CD4-positive, alpha-beta T cell treated with Interleukin-1 beta for 1 hour (primary cell): ENCODE measurements around the gene POLR3GL.

Experiments used
- DNase-seq, 2 donors: peaks; one replicate each; pipeline ENCODE4 v3.0.0-alpha.2; 2020 to 2022

POLR3GL gene

GRCh38 chr1:145977486-145978470 lies 13.3 kb downstream of the POLR3GL start:
- peak; percentile 84 to 86 for DNase-seq

GRCh38 chr1:145978471-145978853 lies 14.0 kb downstream of the POLR3GL start:
- no peak for DNase-seq

- peak; percentile 92 to 93 for DNase-seq
Measured at GRCh38 chr1:145978854-145979745, 14.6 kb downstream of the POLR3GL start.

- peak; percentile 54 to 56 for DNase-seq
Measured at GRCh38 chr1:145979746-145980456, 15.4 kb downstream of the POLR3GL start.

GRCh38 chr1:145980457-145980994 lies 16.0 kb downstream of the POLR3GL start:
- no peak for DNase-seq

GRCh38 chr1:145982010-145982723 lies 17.7 kb downstream of the POLR3GL start:
- DNase-seq: no peak

DNA sequence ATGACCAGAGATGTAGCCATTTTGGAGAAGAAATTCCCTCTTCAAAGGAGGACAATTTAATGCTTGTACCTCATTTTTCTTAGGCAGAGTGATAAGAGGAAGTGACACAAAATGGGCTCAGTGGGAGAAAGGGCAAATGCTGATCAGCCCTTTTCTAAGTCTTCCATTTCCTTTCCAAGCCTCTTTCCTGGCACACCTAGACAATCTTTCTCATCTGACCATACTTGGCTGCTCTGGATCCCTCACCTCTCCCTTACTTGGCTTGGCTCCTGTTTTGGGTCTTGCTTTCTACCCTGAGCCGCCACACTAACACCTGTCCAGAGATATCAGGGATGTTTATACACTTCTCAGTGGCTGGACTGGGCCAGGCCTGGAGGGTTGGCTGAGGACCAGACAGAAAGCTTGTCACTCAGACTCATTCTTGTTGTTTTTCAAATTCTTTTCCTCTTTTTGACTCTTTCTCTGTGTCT lies 18.8 kb downstream of the POLR3GL start:
- DNase-seq: no peak

- no peak for DNase-seq
Measured at GRCh38 chr1:145983960-145984830, 19.7 kb downstream of the POLR3GL start.

DNA sequence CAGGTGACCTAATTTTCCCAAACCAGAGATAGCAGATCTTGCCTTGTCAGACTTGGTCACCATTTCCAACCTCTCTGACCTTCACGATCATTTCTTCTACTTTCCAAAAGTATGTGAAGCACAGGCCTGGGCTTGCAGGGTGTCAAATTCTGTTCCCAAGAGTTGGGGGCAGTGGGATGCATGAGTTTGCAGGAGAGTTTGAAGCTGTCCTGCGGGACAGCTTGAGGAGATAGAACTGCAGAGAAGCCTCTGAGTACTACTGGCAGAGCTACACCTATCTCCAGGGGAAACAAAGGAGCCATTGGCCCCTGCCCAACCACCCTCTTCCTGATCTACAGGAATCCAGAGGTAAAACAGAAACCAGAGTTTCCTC lies 20.6 kb downstream of the POLR3GL start:
- no peak for DNase-seq

GRCh38 chr1:145985502-145986439 lies 21.3 kb downstream of the POLR3GL start:
- no peak for DNase-seq

- no peak for DNase-seq
Measured at GRCh38 chr1:145986551-145986950, 22.1 kb downstream of the POLR3GL start.

DNA sequence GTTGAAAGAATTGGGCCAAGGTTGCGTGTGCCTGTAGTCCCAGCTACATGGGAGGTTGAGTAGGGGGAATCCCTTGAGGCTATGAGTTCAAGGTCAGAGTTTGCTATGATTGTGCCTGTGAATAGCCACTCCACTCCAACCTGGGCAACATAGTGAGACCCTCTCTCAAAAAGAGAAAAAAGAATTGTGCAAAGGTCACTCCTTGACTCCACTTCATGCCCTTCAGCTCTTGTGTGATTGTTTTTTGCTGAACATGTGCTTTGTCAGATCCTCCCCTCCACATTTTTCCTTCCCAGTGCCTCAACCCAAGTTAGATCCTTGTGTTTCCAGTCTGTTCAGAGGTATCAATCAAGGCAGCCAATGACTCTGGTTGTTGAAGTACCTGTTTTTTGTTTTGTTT lies 23.4 kb downstream of the POLR3GL start:
- no peak for DNase-seq

DNA sequence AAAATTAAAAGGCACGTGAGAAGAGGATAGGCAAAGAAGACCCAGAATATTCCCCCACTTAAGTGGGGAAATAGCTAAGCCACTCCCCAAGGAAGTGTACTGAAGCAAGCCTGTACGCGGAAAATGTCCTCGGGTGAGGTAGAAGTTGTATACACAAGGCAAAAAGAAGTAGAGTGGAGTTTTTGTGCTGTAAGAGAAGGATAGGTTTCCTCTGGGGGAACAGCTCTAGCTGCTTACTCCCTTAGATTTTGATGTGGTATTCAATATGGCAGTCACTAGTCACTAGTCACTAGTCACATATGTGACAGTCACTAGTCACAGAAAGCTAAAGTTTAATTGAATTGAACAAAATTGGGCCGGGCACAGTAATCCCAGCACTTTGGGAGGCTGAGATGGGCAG lies 24.3 kb downstream of the POLR3GL start:
- DNase-seq: no peak

GRCh38 chr1:145990249-145990855 lies 25.9 kb downstream of the POLR3GL start:
- DNase-seq: peak in 1 of 2 donors; percentile 15

DNA sequence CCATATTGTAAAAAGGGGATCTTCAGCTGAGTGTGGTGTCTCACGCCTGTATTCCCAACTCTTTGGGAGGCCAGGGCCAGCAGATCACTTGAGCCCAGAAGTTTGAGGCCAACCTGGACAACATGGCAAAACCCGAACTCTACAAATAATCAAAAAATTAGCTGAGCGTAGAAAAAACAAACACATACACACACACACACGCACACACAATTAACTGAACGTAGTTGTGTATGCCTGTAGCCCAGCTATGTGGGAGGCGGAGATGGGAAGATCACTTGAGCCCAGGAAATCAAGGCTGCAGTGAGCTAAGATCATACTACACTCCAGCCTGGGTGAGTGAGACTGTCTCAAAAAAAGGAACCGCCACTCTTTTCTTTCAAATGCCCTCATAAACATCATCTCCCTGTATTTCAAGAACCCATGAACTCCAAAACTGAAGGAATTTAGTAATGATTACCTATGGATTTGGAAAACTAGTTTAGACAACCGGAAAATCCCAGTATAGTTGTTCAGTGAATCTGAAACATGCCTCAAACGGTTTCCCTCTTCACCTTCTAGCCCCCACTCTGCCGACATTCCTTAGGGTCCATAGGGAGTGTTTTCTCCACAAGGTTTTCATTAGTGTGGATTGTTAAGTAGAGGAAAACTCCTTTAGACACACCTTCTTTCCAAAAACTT lies 27.4 kb downstream of the POLR3GL start:
- DNase-seq: peak in 1 of 2 donors; percentile 32

DNA sequence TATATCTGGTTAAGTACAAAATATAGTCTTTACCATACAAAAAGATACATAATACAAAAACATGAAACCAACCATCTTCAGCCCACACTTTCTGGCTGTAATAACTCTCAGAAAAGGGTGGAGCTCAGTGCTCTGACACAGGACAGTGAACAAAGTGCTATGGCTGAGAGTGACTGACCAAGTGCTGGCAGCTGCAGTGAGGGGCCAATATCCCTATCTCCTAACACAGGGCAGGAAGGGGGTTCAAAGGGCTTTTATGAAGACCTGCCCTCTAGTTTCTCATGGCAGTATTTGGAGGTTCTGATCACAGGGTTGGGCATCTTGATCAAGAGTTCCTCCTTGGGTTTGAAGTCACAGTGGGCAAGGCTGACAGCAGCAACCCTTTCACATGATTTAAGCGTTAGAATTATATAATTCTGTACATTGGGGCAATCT lies 28.0 kb downstream of the POLR3GL start:
- DNase-seq: no peak

DNA sequence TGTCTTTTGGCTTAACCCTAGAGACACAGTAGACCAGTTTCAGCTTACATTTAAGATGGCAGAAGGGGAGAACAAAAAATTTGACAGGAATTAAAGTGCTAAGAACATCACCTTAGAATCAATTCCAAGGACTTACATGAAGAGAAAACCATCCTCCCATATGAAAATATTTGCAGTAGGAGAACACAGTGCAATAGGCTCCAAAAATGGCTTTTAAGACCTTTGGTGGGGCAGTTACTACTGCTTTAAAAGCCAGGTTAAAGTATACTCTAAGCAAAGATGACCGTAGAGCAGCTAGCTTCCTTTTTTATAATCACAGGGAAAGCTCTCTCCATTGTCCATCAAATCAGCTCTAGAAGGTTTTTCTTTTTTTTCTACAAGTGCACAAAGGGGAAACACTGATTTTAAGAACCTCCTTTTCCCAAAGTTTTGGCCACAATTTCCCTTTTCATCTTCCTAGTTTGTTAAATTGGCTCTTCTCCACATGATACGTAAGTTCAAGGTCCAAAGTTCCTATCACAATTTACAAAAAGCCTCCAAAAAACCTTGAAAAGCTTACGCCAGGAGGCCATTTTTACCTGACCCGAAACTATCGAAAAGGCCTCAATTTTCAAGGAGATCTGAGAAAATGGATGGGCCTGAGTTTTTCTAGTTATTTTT lies 28.6 kb downstream of the POLR3GL start:
- DNase-seq: no peak
